NB4 (cell line): ENCODE measurements around the gene ZNF787.

Source experiments
- POLR2A ChIP-seq: IDR thresholded peaks from 2 replicates; pipeline ENCODE4 v1.6.1; 2011; ENCODE audit warnings: mild to moderate bottlenecking; ENCODE audit not compliant: insufficient read length; ENCODE audit errors: extremely low read depth
- TF ChIP-seq, protein P1 (sequence below): IDR thresholded peaks from 2 replicates; pipeline ENCODE4 v1.6.1; 2011; ENCODE audit warnings: low read depth, low read length

- TF ChIP-seq, protein P1, sequence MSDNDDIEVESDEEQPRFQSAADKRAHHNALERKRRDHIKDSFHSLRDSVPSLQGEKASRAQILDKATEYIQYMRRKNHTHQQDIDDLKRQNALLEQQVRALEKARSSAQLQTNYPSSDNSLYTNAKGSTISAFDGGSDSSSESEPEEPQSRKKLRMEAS: no peak
- TF ChIP-seq POLR2A: no peak
Measured at GRCh38 chr19:56098731-56099568, 22.1 kb downstream of the ZNF787 start.
